ENCODE measurements around the gene PRKG2.
"Not testable (repeated sequence)": the region's sequence is repeated elsewhere in the genome, so short reads cannot be mapped to it uniquely, and the experiment has no call there.

The PRKG2 gene

GRCh38 chr4:81214881-81215868, at the start of gene PRKG2:
Gene PRKG2 (minus strand): TSS chr4:81215222. CDS start chr4:81205047, 10,175 bp downstream.
- DNase-seq = no peak

- no peak for DNase-seq
These were observed 45.5 kb upstream of the PRKG2 start for GRCh38 chr4:81260443-81261101.

- DNase-seq = no peak
These were observed 44.0 kb upstream of the PRKG2 start for GRCh38 chr4:81258841-81259550.

GRCh38 chr4:81257816-81258215, 42.8 kb upstream of the PRKG2 start:
- DNase-seq = no peak

- no peak for DNase-seq
These were observed 42.0 kb upstream of the PRKG2 start for GRCh38 chr4:81257021-81257420.

- DNase-seq = no peak
These were observed 41.3 kb upstream of the PRKG2 start for GRCh38 chr4:81256059-81256970.

- DNase-seq = no peak
These were observed 40.5 kb upstream of the PRKG2 start for GRCh38 chr4:81255524-81255923.

- DNase-seq = no peak
These were observed 35.4 kb upstream of the PRKG2 start for GRCh38 chr4:81250430-81250829.

GRCh38 chr4:81245218-81246009, 30.4 kb upstream of the PRKG2 start:
- no peak for DNase-seq

- DNase-seq = no peak
These were observed 22.8 kb upstream of the PRKG2 start for GRCh38 chr4:81237791-81238190.

- no peak for DNase-seq
These were observed 21.1 kb upstream of the PRKG2 start for GRCh38 chr4:81235982-81236749.

GRCh38 chr4:81227968-81228367, 12.9 kb upstream of the PRKG2 start:
- no peak for DNase-seq

- DNase-seq = no peak
These were observed 12.1 kb upstream of the PRKG2 start for GRCh38 chr4:81227138-81227537.

GRCh38 chr4:81225252-81225651, 10.2 kb upstream of the PRKG2 start:
- no peak for DNase-seq

GRCh38 chr4:81222082-81222472, 7.1 kb upstream of the PRKG2 start:
- not testable (repeated sequence) for DNase-seq

GRCh38 chr4:81221303-81222081, 6.5 kb upstream of the PRKG2 start:
- DNase-seq = no peak

GRCh38 chr4:81220271-81220670, 5.2 kb upstream of the PRKG2 start:
- DNase-seq = no peak

- DNase-seq = no peak
These were observed 3.2 kb upstream of the PRKG2 start for GRCh38 chr4:81218206-81218605.

GRCh38 chr4:81217779-81218178, 2.8 kb upstream of the PRKG2 start:
- DNase-seq = no peak

GRCh38 chr4:81215931-81216330, 909 bp upstream of the PRKG2 start:
- DNase-seq = no peak

Measured in hippocampal formation (tissue), 2 donors.